ENCODE results near the gene PKD1.
"Not testable (repeated sequence)": the region's sequence is repeated elsewhere in the genome, so short reads cannot be mapped to it uniquely, and the experiment has no call there.

DNA sequence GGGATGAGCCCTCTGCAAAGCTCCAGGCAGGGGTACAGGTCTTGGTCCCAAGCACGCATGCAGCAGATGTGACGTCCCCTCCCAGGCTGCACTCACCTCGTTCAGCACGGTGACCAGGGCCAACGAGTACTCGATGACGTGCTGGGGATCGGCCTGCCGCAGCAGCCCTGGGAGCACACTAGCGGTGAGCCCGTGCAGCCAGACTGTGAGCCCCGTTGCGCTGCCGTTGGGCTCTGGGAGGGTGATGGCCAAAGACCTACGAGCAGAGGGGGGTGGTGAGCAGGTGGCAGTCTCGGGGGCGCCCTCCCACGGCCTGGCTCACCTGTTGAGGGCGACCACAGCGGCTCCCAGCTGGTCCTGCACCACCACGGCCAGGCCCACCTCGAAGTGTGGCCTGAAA is 29.9 kb downstream of the PKD1 start:
- TF ChIP-seq, protein P1, sequence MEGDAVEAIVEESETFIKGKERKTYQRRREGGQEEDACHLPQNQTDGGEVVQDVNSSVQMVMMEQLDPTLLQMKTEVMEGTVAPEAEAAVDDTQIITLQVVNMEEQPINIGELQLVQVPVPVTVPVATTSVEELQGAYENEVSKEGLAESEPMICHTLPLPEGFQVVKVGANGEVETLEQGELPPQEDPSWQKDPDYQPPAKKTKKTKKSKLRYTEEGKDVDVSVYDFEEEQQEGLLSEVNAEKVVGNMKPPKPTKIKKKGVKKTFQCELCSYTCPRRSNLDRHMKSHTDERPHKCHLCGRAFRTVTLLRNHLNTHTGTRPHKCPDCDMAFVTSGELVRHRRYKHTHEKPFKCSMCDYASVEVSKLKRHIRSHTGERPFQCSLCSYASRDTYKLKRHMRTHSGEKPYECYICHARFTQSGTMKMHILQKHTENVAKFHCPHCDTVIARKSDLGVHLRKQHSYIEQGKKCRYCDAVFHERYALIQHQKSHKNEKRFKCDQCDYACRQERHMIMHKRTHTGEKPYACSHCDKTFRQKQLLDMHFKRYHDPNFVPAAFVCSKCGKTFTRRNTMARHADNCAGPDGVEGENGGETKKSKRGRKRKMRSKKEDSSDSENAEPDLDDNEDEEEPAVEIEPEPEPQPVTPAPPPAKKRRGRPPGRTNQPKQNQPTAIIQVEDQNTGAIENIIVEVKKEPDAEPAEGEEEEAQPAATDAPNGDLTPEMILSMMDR (IDR thresholded peaks at IDR 0.05), result not testable (repeated sequence)
- TF ChIP-seq EZH2 (IDR thresholded peaks at IDR 0.05; ENCODE audit: borderline replicate concordance, insufficient read depth, low read depth, low read length, poor library complexity, severe bottlenecking), result not testable (repeated sequence)

Data from B cell (primary cell).